ENCODE measurements around the gene SCTR. TPM values are rescaled to one million over a fixed set of nuclear protein-coding genes. Genes with fewer than 3 reads are reported as not detected.

Gene SCTR
- total RNA-seq, 1 donor from 2014 or later, result 0.43 TPM

DNA sequence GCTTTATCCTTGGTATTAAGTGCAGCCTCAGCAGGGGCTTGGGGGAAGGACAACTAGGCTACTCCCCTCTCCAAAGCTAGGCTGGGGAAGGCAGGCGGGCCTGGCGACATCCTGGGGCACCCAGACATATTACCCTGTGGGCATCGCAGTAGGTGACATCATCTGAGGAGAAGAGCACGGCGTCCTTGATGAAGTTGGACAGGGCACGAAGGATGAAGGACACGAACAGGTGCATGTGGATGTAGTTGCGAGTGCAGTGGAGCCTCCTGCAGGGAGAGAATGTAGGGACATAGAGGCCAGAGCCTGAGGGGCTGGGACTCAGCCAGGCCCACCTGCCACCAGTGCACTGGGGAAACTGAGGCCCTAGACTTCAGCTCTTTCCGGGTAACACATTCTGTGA, 60.3 kb downstream of the SCTR start:
- ATAC-seq (ENCODE audit: poor library complexity), result no peak
- intact Hi-C loops (cut with DNase I), result no loop called here

DNA sequence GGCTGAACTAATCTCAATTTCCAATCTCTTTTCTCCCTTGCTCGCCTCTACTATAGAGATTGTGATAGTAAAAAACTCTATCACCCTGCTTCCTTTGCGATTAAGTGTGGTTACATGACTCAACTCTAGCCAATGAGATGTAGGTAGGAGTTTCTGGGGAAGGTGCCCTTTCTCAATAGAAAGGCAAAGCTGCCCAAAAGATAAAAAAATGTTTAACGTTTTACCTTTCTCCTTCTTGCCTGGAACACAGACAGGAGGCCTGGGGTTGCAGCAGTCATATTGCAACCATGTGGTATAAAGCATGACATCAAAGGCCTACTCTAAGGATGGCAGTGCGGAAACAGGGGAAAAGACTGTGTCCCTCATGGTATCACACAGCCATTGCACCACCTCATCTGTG, 61.1 kb downstream of the SCTR start:
- ATAC-seq (ENCODE audit: poor library complexity) (no peak), DNase-seq (no peak)
- intact Hi-C loops (cut with DNase I), result no loop called here

More for the DNA sequence above, 60.3 kb downstream of the SCTR start:
- DNase-seq, result no peak

DNA sequence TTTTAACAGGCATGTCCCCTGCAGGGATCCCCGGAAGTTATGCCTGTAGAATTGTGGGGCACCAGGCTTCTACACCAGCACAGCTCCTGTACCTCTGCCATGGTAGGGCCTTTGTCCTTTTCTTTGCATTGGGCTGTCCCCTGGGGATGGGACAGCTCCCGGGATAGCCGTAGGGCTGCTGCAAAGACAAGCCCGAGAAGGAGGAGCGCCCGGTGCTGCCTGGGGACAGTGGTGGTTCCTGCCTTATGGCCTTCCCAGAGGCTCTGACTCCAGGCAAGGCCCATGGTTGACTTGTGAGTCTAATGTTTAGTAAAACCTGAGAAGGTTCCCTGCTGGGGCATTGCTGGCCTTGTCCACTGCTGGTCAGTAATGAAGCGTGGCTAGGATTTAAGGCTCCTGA, 61.7 kb downstream of the SCTR start:
- intact Hi-C loops (cut with DNase I), result no loop called here
- DNase-seq, result no peak
- ATAC-seq (ENCODE audit: poor library complexity), result no peak

DNA sequence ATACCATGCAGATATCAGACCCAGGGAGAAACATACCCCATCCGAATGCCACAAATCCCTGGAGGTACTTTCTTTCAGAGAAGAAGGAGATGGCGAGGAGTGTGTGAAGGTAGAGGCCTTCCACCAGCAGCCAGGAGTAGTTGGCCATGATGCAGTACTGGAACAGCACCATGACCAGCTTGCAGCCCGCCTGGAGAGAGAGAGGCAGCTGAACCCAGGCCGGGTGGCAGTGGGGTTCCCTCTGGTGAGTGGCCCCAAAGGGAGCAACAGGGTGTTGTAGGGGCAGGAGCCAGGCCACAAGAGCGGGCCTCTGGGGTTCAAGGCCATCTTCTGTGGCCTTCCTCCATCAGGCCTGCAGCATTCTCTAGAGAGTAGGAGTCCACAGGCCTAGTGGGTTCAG, 62.5 kb downstream of the SCTR start:
- DNase-seq, result no peak
- intact Hi-C loops (cut with DNase I), result no loop called here
- no peak for ATAC-seq (ENCODE audit: poor library complexity)

DNA sequence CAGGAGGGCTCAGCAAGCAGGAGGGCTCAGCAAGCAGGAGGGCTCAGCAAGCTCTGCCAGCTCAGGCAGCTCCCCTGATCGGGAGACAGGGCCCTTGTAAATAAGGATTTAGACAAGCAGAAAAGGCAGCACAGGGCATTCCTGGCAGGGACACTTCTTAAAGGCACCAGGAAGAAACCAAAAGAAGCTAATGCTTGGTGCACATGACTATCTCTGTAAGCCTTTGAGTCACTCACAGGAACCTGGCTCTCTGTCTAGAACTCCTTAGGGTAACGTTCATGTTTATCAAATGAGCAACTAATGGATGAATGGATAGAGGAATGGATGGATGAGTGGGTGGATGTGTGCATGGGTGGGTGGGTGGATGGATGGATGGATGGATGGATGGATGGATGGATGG, 64.2 kb downstream of the SCTR start:
- no peak for ATAC-seq (ENCODE audit: poor library complexity)
- intact Hi-C loops (cut with DNase I), result no loop called here
- DNase-seq, result no peak

DNA sequence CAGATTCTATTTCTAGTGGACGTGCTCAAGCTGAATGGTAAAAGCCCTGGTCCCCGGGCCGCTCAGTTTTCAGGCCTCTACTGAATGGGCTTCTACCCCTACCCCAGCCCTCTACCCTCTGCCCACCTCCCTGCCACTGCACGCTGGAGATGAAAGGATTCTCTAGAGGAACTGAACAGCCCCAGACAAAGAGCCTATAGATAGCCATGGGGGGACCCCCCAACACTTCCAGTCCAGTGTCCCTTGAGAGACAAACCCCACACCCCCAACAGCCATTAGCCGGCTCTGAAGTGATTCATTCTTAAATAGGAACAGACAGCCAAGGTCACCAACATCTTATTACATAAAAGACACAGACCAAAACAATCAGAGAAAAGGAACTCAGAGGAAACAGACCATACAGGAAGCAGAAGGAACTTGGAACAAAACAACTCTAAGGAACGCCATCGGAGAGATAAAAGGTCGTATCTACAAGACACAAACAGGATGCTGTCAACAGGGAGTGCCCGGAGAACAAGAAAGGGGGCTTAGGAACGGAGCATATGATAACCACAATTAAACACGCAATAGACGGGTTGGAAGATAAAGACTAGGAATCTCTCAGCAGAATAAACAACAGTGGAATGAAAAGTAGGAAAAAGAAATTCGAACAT, 69.1 kb downstream of the SCTR start:
- DNase-seq (no peak), ATAC-seq (ENCODE audit: poor library complexity) (no peak)
- intact Hi-C loops (cut with DNase I), result no loop called here

DNA sequence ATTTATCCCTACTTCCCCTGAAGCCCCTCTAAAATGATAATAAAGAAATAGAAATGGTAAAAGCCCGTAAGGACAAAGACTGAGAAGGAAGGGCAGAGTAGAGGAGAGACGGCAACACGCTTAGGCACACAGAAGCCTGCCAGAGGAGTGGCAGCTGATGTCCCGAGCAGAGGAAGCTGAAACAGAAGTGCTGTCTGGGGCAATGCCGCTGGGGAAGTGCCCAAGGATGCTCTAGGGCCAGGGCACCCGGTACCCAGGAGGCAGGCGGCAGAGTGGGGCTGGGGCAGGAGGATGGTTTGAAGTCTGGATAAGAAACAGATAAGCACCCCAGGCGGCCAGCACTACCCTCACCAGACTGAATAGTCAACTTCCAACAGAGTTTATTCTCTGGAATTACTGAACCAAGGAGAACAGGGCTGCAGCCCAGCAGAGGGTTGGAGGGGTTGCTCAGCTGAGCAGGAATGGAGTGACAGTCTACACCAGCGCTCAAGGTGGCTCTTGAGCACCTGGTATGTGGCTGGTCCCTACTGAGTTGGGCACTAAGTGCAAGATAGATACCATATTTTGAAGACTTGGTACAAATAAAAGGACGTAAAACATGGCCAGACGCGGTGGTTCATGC, 70.2 kb downstream of the SCTR start:
- intact Hi-C loops (cut with DNase I), result no loop called here
- DNase-seq, result no peak
- no peak for ATAC-seq (ENCODE audit: poor library complexity)

DNA sequence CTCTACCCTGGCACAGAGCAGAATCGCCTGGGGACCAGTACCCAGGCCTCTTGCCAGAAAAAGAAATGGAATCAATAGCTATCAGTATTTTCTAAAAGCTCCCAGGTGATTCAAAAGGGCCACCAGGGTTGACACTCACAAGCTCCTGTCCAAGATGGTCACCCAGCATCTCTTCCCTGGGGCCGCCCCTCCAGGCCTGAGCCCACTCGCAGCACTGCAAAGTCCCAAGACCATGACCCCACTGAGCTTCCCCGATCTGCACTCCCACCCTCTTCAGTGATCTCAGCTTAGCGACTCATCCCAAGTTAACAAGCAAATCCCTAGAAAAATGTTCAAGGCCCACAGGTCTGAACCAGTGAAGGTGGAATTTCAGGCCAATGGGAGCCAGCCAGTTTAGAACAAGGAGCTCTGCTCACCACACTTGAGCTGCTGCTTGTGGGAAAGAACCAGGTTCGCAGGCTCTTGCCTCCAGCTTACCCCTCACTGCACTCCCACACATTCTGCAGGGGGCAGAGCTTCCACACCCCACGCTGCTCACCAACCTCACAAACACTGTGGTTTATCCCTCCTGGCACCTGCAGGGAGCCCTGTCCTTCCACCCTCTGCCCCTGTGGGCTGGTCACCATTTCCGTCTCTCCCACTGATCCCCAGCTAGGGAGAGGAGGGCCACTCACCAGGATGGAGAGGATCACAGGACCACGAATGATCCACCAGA, 72.8 kb downstream of the SCTR start:
- intact Hi-C loops (cut with DNase I), result no loop called here
- DNase-seq, result no peak
- no peak for ATAC-seq (ENCODE audit: poor library complexity)

DNA sequence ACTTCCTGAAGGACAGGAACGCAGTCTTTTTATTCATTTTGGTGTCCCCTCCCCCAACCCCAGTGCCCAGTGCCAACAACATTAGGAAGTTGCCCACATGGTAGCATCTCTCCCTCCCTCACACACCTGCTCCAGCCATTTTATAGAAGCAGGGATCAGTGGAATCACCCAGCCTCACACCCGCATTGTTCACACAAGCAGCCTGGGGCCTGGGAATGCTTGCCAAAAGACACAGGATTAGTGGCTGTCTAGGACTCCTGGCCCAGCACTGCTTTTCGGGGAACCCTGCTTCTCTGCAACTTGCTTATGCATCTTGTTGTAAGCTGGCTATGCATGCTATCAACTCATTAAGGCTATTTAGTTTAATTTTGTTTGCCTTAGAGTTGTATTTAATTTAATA, 74.8 kb downstream of the SCTR start:
- intact Hi-C loops (cut with DNase I), result no loop called here
- no peak for DNase-seq

DNA sequence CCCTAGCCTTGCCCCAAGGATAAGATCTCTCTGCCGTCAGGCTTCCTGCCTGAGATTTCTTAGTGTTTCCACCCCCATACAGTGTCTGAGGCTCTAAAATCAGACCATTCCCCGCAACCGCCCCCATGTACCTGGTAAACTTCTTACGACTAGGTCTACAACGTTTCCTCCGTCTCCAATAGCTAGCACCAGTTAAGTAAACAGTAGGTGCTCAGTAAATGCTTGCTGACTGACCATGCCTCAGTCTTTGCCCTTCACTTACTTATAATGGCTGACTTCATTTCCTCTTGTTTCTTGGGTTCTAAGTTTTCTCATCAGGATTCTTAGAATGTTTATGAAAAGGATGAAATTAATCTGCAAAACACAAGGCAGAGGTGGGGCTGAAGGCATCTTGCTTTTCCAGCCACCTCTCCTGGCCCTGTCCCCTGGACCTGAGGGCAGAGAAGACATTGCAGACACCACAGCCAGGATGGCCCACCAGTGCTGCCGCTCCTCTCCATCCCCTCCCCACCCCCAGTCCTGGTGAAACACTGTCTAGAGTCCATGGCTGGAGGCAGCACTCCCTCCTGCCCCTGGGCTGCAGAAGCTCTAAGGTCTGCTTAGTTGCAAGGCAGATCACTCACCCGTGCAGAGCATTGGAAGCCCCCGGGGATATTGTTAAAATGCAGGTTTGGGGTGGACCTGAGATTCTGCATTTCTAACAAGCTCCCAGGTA, 75.7 kb downstream of the SCTR start:
- ATAC-seq (ENCODE audit: poor library complexity), result no peak
- intact Hi-C loops (cut with DNase I), result no loop called here

More for the DNA sequence above, 74.8 kb downstream of the SCTR start:
- ATAC-seq (ENCODE audit: poor library complexity), result no peak

DNA sequence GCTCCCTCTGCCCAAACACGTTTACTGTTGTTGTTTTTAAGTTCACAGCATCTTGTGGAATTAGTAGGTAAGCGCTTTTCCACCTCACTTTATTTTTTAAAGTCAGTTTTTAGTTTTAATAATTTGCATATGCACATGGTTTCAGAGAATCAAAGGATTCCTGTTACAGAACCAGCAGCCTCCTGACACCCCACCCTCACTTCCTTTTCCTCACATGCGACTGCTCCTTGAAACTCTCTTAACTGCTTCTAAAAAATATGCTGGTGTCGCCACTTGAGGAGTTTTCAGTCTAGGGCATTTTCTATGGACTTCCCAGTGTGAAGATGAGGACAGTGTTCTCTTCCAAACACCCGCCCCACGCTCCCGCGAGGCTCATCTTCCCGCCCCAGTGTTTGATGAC, 78.2 kb downstream of the SCTR start:
- DNase-seq (no peak), ATAC-seq (ENCODE audit: poor library complexity) (no peak)
- intact Hi-C loops (cut with DNase I), result no loop called here

More for the DNA sequence above, 75.7 kb downstream of the SCTR start:
- no peak for DNase-seq

DNA sequence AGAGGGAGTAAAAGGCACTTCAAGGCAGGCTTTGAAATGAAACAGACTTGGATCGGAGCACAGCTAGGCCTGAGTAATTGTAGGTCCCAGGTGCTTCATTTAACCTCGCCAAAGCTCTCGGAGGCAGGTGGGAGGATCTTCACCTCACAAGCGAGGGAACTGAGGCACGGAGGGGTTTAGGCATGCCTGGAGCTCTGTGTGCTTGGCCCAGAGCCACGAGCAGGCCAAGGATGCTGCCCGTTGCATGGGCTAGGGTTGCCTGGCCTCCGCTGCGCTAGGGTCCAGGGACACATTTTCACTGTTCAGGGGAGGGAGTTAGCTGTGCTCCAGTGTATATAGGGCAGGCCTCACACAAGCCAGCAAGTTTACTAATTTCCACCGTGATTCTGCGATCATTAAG, 81.4 kb downstream of the SCTR start:
- no peak for DNase-seq
- intact Hi-C loops (cut with DNase I), result no loop called here
- ATAC-seq (ENCODE audit: poor library complexity), result no peak

DNA sequence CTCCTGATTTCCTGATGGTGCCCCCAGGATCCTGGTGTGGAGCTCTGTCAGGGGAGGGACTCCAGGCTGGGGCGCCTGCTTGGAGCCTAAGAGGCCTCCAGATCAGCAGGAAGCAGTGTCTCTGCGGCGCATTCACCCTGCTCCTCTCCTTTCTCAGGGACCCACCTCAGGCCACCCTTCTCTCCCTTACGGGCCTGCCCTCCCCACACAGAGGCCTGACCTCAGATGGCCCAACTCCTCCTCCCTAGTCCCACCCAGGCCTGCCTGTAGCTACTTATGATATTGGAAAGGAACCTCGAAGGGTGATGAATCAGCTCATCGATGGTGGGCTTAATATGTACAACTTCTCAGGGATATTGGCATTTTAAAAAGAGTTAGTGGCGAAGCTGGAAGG, 82.1 kb downstream of the SCTR start:
- intact Hi-C loops (cut with DNase I), result no loop called here
- ATAC-seq (ENCODE audit: poor library complexity) (no peak), DNase-seq (no peak)

DNA sequence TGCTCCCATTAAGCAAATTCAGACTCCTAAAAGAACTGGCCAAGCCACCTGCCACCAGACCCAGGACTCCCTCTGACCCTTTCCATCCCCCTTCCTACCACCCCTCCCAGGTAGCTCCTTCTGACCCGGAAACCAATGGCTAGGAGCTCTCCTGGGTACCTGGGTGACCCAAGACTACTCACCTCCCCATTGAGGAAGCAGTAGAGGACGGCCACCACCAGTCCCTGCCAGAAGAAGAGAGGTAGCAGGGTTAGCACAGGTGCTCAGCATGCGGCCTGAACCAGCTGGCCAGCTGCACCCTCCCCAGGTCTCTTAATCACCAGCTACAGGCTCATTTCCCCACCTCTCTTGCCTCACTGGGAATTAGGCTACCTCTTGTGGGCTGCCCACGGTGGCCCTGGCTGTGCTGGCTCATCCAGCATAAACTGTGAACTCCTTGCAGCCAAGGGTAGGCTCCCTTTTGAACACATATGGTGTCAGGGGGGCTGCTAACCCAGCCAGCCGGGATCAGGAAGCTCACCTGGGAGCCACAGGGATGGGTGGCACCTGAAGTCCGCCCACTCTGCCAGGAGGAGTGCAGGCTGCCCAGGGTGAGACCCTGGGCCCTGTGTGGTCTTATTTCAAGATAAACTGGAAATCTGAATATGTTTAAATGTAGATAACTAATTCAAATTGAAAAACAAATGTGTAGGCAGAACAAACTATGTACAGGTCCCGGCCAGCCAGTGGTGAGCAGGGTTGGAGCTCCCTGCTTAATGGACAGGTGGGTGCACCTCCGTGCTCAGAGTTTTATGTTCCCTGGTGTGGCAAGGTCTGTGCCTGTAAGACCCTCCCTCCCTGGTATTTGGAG, 82.7 kb downstream of the SCTR start:
- no peak for ATAC-seq (ENCODE audit: poor library complexity)

DNA sequence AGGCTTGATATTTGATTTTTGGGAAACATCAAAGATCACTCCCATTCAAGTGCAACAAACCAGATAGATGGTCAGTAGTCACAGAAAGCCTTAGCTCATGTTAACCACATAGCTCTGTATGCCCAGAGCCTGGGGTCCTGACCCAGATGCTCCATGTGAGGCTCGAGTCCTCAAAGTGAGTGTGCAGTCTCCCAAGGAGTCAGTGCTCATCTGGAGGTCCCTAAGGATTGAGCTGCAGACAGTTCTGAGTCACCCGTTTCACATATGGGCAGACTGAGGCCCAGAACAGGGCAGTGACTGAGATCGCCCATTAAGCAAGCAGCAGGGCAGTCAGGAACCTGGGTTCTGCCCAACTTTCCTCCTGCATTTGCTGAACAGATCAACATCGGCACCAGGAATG, 83.4 kb downstream of the SCTR start:
- DNase-seq (no peak), ATAC-seq (ENCODE audit: poor library complexity) (no peak)
- intact Hi-C loops (cut with DNase I), result no loop called here

More for the DNA sequence above, 82.7 kb downstream of the SCTR start:
- intact Hi-C loops (cut with DNase I), result no loop called here
- DNase-seq, result no peak

DNA sequence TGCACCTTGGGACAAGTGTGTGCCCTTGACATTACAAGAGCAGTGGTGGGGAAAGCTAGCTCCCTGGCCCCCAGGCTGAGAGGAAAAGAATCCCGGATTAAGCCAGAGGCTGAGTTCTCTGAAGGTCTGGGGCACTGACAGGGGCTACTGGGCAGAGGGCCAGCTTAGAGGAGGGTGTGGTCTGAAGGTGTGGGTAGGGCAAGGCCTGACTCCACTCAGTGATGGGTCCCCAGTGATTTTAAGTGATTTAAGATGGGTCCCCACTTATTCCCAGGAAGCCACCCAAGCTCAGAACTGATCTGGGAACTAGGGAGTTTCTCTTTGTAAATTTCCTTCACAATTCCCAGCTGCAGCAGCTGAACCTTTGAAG, 83.8 kb downstream of the SCTR start:
- intact Hi-C loops (cut with DNase I), result no loop called here
- ATAC-seq (ENCODE audit: poor library complexity) (no peak), DNase-seq (no peak)

DNA sequence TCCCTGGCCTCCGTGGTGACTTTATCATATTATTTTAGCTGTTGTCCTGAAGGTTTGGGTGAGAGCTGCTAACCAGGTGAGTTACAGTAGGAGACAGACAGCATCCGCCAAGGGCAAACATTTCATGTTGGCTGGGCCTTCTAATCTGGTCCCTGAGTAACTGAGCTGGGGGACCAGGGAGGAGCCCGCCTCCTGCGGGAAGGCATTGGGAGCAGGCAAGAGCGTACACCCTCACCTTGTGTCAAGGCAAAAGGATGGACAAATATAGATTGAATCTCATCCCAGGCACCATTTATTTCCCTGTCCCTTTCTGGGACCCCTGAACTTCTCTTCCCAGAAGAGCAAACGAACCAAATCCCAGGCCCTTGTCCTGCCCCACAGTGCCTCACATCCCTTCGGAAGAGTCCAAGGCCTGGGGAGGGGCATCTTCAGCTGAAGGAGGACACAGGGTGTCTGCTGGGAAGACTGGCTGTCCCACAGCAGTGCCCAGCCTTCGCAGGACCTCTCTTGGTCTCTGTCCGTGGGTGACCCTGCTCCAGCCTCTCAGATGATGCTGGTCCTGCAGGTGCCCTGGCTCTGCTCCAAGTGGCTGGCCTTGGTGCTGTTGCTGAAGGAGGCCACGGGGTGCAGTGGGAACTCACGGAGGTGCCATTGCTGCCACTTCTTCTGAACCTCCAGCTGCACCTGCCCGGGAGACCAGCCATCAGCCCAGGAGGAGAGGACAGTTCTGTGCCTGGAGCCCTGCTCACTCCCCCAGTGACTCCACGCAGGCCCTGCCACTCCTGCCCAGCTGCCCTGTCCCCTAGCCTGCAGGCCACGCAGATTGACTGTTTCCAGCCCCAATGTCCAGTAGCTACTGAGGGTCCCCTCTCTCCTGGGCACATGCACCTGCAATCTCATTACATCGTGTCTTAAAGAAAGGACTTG, 84.4 kb downstream of the SCTR start:
- intact Hi-C loops (cut with DNase I), result no loop called here
- no peak for DNase-seq
- no peak for ATAC-seq (ENCODE audit: poor library complexity)
